ENCODE results near the gene LRRN2. TPM values are rescaled to one million over a fixed set of nuclear protein-coding genes. Genes with fewer than 3 reads are reported as not detected.

Gene LRRN2
- total and polyA plus RNA-seq, 9 of the 15 experiments (the other 6 are each of a cell fraction or from before 2014, with no cell fraction given): 0.05 TPM; not detected in 8

DNA sequence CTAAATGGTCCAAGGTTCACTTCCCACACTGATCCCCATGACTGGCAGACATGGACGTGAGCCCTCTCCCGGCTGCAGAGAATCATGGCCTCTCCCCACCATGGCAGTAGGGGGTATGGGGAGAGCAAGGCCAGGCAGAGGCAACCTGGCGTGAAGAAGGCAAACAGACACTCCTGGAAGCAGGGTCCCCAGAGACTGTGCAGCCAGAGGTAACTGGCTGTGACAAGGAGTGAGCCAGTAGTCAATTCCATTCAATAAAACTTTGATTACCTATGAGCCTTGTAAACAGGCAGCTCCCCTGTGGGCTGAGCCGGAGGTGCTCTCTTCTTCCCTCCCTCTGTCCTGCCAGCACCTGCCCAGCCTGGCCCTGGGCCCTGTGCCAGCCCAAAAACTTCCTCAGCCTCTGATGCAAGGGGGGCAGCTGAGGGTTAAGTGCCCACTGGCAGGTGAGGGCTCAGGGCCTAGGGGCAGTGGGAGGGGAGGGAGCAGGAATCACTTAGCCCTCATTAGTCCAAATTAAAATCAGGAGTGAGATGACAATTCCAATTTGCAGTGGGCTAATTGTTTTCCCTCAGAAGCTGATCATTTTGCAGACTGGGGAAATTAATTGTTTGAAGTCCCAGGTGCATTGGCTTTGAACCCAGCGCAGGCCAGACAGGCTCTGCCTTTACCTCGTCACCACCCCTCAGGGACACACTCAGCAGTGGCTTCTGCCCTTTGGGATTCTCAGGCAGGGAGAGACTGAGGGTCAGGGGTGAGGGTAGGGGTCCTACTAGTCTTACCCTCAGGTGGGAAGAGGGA, 35.6 kb downstream of the LRRN2 start:
- Histone ChIP-seq H3K27me3 (ENCODE audit: control insufficient read depth in 2 of 2, insufficient read depth in 2 of 2, low read length in 2 of 2) (peaks cover 5 to 34% of the 10 kb centered on the region in 2 experiments; a peak in 4 of 5 replicates), H3K9me1 (ENCODE audit: control insufficient read depth, insufficient read depth, low read length) (peaks cover 5% of the 10 kb centered on the region), H3K79me2 (ENCODE audit: control insufficient read depth, insufficient read depth, low read length) (no peaks in the 10 kb centered on the region), H3K9me3 (replicated peaks; ENCODE audit: control insufficient read depth, insufficient read depth, low read depth, low read length) (no peaks in the 10 kb centered on the region), H2AFZ (ENCODE audit: low read depth, low read length) (no peak overlapping the region), H3K9ac (ENCODE audit: insufficient read depth in 1 of 2, low read depth in 2 of 2, low read length in 2 of 2) (no peak overlapping the region), H3K27ac (ENCODE audit: extremely low read depth, low read depth, low read length) (no peak overlapping the region), H3K4me3 (no peak overlapping the region), H3K4me2 (ENCODE audit: insufficient read depth, low read length) (no peak overlapping the region), H3K36me3 (ENCODE audit: control insufficient read depth, insufficient read depth, low read length) (no peaks in the 10 kb centered on the region), H4K20me1 (replicated peaks; ENCODE audit: control insufficient read depth, insufficient read depth, low read length) (0 out of 2 replicates have a peak, but pooled peaks cover 2% of the 10 kb centered on the region), H3K4me1 (replicated peaks in 1 of 2; ENCODE audit: control insufficient read depth in 2 of 2, insufficient read depth in 2 of 2, low read length in 2 of 2) (peaks cover 3 to 5% of the 10 kb centered on the region in 2 experiments; a peak in 3 of 5 replicates)
- no peak for ATAC-seq
- FAIRE-seq: no peak
- WGBS (ENCODE audit: insufficient coverage, low coverage, missing lambda C conversion rate): 30% methylated on average over 6 of the region's 6 CpGs
- TF ChIP-seq SIX5 (IDR thresholded peaks at IDR 0.05; ENCODE audit: borderline replicate concordance in 1 of 2, insufficient read depth in 1 of 2, low read depth in 1 of 2, low read length in 2 of 2) (no peak), ZNF324 (CRISPR knock-in tag; IDR thresholded peaks at IDR 0.05) (no peak), ZNF561 (CRISPR knock-in tag; conservative IDR thresholded peaks at IDR 0.05) (no peak), ZSCAN29 (IDR thresholded peaks at IDR 0.05) (no peak), HSF4 (CRISPR knock-in tag; IDR thresholded peaks at IDR 0.05; ENCODE audit: borderline replicate concordance) (no peak), ZBED1 (IDR thresholded peaks at IDR 0.05) (no peak), HDAC2 (IDR thresholded peaks at IDR 0.05) (no peak), ZKSCAN3 (CRISPR knock-in tag; IDR thresholded peaks at IDR 0.05) (no peak), SMARCC2 (IDR thresholded peaks at IDR 0.05; ENCODE audit: low read depth) (no peak), POLR2A (conservative IDR thresholded peaks at IDR 0.05) (no peak), MAZ (CRISPR knock-in tag; conservative IDR thresholded peaks at IDR 0.05 in 1 of 2, IDR thresholded peaks at IDR 0.05 in 1 of 2) (no peak), ZNF23 (CRISPR knock-in tag; IDR thresholded peaks at IDR 0.05) (no peak), MYBL2 (IDR thresholded peaks at IDR 0.05; ENCODE audit: low read depth) (no peak), MYBL2 (CRISPR knock-in tag; IDR thresholded peaks at IDR 0.05; ENCODE audit: borderline replicate concordance) (no peak), POLR3G (IDR thresholded peaks at IDR 0.05; ENCODE audit: extremely low read depth, insufficient read length, insufficient replicate concordance) (no peak), LEF1 (IDR thresholded peaks at IDR 0.05) (no peak), NCOA2 (IDR thresholded peaks at IDR 0.05; ENCODE audit: partially characterized antibody in 2 of 2) (no peak), ZNF165 (CRISPR knock-in tag; IDR thresholded peaks at IDR 0.05; ENCODE audit: borderline replicate concordance) (no peak)
- TF ChIP-seq, protein P1, sequence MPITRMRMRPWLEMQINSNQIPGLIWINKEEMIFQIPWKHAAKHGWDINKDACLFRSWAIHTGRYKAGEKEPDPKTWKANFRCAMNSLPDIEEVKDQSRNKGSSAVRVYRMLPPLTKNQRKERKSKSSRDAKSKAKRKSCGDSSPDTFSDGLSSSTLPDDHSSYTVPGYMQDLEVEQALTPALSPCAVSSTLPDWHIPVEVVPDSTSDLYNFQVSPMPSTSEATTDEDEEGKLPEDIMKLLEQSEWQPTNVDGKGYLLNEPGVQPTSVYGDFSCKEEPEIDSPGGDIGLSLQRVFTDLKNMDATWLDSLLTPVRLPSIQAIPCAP (CRISPR knock-in tag; IDR thresholded peaks at IDR 0.05; ENCODE audit: borderline replicate concordance): no peak
- intact Hi-C loops (cut with micrococcal nuclease) (no loop called here), in situ Hi-C loops (cut with MboI) (no loop called here)
- BruUV-seq (replicated peaks): no TSS peak
- ChIA-PET POLR2A (no interaction called here), CTCF (ENCODE audit: low intra/inter-chr PET ratio) (no interaction called here)
- no peak for DNase-seq (ENCODE audit: extremely low read depth in 1 of 4, low spot score in 3 of 4)

All from K562 (cell line).